GM18526 (cell line): ENCODE data around the gene VPS37D.

Source experiments
- POLR2A ChIP-seq: IDR thresholded peaks from 3 replicates; pipeline ENCODE4 v1.6.1; 2011; ENCODE audit not compliant: insufficient read length; ENCODE audit errors: extremely low read depth

VPS37D gene

GRCh38 chr7:73667344-73668102 is at the start of gene VPS37D:
Gene VPS37D (plus strand): TSS chr7:73667831. CDS start chr7:73667959, 128 bp downstream.
- TF ChIP-seq POLR2A: no peak

- no peak for TF ChIP-seq POLR2A
These were observed 49.1 kb upstream of the VPS37D start for GRCh38 chr7:73618538-73618937.

GRCh38 chr7:73621168-73622063 is 46.2 kb upstream of the VPS37D start:
- no peak for TF ChIP-seq POLR2A

- TF ChIP-seq POLR2A: no peak
These were observed 45.1 kb upstream of the VPS37D start for GRCh38 chr7:73622527-73622908.

- TF ChIP-seq POLR2A: no peak
These were observed 44.5 kb upstream of the VPS37D start for GRCh38 chr7:73622909-73623797.

GRCh38 chr7:73623798-73624668 is 43.6 kb upstream of the VPS37D start, which contains the start of gene MLXIPL:
Gene MLXIPL (minus strand): TSS chr7:73624522. CDS start chr7:73624492, 30 bp downstream.
- no peak for TF ChIP-seq POLR2A

- no peak for TF ChIP-seq POLR2A
These were observed 43.0 kb upstream of the VPS37D start for GRCh38 chr7:73624669-73625001.

GRCh38 chr7:73625276-73625675 is 42.4 kb upstream of the VPS37D start:
- no peak for TF ChIP-seq POLR2A

GRCh38 chr7:73626814-73627213 is 40.8 kb upstream of the VPS37D start:
- no peak for TF ChIP-seq POLR2A

- TF ChIP-seq POLR2A: no peak
These were observed 39.1 kb upstream of the VPS37D start for GRCh38 chr7:73628504-73628903.

GRCh38 chr7:73631558-73631957 is 36.1 kb upstream of the VPS37D start:
- no peak for TF ChIP-seq POLR2A

GRCh38 chr7:73633323-73633722 is 34.3 kb upstream of the VPS37D start:
- no peak for TF ChIP-seq POLR2A

- TF ChIP-seq POLR2A: no peak
These were observed 33.8 kb upstream of the VPS37D start for GRCh38 chr7:73633844-73634243.
